HG02870 (cell line): ENCODE measurements around the gene CDC42SE2.

Experiments used
- ATAC-seq: cut with Tn5 transposase; IDR thresholded peaks from one replicate; pipeline ENCODE4 v1.9.1; 2021; ENCODE audit warnings: mild to moderate bottlenecking, moderate library complexity; ENCODE audit not compliant: unreplicated experiment

The CDC42SE2 gene, protein sequence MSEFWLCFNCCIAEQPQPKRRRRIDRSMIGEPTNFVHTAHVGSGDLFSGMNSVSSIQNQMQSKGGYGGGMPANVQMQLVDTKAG

DNA sequence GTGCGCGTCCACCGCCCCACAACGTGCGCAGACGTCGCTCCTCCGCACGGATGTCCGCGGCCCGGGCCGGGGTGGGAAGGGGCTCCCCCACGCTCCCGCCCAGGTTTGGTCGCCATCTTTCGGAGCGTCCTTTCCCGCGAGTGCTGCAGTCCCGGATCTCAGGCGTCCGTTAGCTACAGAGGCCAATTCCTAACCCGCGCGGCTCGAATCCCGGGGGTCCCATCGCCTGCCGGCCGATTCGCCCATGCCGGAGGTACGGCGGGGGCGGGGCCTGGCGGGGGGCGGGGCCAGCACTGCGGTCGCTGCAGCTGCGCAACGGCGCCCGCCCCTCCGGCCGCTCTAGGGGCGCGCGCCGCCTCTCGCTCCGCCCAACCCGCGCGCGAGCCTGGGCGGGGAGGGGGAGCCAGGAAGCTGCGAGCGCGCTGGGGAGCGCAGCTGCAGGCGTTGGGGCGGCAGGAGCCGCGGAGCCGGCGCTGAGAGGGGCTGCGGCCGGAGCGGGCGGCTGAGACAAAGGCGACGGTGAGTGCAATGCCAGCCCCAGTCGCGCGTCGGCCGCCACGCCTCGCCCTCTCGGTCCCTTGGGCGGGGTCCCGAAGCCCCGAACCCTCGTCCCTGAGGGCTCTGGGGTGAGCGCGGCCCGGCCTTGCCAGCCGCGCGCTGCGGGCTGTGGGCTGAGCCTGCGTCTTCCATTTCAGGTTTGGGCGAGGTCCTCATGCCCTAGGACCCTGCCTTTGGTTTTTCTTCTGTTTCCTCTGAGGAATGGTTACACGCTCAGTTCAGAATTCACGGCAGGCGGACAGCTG lies at the start of gene CDC42SE2:
Gene CDC42SE2 (plus strand): TSS at position 406 of the 803 bp plus-strand sequence. CDS start 95,441 bp downstream, outside the sequence.
- peak; percentile 78 for ATAC-seq

DNA sequence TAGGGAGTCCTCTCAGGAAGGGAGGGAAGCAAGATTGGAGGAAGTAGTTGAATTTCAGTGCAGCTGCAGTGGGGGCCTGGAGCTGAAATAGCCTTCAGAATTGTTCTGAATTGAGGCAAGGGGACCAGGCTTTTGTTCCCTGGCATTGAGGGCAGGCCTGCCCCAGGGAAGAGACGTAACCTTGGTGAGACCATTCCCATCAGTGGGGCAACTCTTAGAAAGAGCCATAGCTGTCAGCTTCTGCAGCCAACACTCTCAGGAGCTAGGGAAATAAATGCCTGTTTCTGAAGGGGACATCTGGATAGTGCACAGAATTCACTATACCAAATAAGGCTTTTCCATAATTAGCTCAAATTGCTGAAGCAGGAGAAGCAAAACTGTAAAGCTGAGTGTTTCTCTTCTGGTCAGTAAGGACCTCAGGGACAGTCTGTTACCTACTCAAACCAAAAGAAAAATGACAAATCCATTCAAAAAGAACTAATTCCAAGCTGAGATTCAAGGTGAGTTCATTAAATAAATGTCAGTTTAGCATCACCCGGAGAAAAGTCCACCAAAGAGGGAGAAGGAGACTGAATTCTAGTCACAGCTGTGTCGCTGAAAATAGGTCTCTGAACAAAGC lies 49.1 kb upstream of the CDC42SE2 start:
- no peak for ATAC-seq

DNA sequence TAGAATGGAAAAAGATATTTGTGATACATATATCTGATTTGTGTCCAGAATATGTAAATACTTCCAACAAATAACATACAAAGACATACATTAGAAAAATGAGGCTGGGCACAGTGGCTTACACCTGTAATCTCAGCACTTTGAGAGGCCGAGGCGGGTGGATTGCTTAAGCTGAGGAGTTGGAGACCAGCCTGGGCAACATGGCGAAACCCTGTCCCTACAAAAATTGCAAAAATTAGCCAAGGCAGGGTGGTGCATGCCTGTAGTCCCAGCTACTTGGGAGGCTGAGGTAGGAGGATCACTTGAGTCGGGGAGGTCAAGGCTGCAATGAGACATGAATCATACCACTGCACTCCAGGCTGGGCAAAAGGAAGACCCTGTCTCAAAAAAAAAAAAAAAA lies 46.1 kb upstream of the CDC42SE2 start:
- no peak for ATAC-seq

DNA sequence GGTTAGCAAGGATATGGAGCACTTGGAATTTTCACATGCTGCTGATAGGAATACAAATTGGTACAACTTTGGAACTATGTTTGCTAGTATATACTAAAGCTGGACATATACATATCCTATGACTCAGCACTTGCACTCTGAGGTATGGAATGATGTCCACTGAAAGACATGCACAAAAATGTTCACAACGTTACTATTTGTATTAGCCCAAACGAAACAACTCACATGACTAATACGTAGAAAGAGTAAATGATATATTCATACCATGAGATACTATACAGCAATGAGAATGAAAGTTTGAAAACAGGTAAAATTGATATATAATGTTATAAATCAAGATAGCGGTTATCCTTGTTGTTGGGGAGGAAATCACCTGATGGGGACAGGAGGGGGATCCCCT lies 45.5 kb upstream of the CDC42SE2 start:
- peak; percentile 69 for ATAC-seq

DNA sequence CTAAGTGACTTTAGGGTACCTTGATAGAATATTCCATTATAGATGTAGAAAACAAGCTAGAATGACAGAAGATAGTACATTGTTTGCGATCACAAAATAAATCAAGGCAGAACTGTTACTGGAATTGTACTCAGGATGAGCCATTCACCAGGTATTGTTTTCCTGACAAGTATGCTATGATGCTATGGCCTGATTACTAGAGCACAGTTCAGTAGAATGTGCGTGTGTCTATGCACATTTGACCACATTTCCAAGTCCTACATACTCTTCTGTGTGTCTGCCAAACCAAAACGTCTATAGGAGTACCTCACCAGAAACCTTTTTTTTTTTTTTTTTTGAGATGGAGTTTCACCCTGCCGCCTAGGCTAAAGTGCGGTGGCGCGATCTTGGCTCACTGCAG lies 43.3 kb upstream of the CDC42SE2 start:
- ATAC-seq = no peak

DNA sequence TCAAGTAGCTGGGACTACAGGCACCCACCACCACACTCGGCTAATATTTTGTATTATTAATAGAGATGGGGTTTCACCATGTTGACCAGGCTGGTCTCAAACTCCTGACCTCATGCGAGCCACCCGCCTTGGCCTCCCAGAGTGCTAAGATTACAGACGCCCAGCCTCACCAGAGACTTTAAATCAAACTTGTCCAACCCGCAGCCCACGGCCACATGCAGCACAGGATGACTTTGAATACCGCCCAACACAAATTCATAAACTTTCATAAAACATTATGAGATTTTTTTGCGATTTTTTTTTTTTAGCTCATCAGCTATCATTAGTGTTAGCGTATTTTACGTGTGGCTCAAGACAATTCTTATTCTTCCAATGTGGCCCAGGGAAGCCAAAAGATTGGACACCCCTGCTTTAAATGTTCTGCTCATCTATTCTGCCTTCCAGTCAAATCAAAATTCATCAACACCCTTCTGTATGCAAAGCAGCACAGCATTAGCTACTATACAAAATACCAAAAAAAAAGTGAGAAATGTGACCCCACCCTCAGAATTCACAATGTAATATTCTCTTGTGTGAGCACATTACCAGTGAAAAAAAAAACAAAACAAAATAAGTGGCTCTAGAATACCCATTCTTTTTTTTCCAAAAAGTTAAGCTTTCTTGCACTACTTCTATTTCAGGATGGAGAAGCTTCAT lies 42.7 kb upstream of the CDC42SE2 start:
- no peak for ATAC-seq

DNA sequence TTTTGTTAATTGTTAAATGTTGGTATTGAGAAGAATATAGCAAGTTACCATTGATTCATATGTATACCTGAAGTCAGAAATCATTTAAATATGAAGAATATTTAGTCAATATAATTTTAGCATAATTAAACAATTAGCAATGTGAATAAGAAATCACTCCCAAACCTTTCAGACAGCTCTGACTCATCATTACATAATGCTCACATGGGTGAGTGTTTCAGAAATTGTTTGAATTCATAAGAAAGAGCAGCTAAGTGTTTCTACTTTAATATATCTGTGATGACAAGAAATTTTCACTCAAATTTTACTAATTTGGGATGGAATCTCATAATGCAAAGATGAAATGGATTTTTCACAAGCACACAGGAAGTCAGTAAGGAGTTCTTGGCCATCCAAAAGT lies 42.0 kb upstream of the CDC42SE2 start:
- ATAC-seq = no peak

DNA sequence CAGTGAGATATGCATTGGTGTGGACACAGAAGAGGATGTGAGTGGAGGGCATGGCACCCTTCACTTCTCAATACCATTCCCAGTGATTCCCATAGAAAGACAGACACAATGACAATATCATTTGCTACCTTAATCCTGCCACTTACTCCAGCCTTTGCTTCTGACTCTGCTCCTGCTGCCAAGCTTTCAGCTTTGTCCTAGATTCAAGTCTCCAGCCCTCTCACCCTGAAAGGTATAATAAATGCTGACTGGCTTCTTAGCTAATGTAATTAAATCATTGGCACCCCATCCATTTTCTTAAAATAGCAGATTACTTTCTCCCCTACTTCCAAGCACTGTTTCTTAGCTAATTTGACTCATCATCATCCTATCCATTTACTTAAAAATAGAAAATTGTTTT lies 41.1 kb upstream of the CDC42SE2 start:
- no peak for ATAC-seq

DNA sequence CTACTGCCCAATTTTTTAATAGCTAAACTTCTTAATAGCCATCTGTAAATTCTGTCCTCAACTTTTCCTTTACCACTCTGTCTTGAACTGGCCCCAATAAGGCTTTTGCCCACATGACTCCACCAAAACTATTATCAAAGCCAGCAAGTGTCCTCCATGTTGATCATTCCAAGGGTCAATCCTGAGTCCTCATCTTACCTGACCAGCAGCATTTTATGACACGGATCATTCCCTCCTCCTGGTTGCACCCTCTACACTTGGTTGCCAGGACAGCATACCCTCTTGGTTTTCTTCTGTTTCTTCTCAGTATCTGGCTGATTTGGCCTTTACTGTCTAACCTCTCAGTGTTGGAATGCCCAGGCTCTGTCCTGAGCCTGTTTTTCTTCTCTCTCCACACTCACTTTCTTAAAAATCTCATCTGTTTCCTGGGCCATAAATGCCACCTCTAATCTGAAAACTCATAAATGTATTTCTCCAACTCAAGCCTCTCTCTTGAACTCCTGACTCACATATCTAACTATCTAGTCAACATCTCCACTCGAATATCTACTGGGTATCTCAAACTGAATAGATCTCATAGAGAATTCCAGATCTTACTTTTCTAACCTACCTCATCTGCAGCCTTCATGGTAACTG lies 40.0 kb upstream of the CDC42SE2 start:
- ATAC-seq = no peak

DNA sequence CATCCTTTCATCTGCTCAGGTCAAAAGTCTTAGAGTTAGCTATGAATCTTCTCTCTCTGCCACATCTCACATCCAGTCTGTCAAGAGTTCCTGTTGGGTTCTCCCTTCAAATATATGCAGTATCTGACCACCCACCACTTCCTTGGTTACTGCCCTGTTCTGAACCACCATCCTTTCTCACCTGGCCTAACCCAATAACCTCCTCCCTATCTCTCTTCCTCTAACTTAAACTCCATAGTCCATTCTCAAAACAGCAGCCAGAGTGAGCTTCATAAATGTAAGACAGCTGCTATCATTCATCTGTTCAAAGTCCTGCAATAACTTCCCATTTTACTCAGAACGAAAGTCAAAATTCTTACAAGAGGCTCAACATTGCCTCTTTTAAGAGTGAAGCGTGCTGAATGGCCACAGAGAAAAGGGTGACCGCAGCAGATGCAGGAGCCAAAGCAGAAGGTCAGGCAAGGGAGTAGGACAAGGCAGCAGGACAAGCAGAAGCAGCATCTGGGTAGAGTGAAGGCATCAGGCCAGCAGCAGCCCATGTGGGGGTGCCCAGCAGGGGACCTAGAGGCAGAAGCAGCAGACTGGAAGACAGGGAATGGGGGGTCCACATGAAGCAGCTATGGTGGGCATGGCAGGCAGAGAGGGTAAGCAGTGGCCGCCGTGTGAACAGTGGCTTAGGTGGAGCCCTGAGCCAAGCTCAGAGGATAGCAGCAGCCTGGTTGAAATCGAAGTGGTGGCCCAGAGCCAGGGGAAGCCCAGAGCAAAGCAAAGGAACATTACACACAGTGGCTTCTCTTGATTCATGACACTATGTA lies 39.3 kb upstream of the CDC42SE2 start:
- peak; percentile 83 for ATAC-seq

DNA sequence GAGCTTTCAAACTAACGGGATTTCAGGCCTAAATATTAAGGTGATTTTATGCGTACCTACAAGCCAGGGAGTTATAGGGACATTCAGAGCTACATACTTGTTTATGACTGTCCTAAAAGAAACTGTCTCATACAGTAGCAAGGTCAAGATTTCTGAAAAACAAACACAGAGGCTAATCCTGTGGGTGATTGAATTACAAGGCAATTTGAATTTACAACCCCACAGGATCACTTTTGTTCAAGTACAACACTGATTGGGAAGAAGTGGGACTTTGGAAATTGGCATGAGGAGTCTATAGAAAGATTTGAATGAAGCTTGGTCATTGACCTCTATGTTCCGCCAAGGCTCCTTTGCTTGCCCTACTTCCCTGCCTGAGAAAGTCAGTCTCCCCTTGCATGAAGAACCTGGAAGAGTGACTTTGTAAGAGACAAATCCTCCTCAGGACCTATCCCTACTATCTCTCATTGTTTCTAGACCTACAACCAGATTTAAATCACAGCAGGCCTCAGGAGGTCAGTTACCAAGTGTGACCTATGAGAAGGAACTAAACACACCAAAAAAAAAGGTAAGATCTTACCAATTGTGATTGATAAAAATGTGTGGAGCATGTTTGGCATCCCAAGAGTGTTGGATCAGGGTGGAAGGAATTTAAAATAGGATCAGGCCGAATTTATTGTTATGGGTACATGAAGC lies 38.4 kb upstream of the CDC42SE2 start:
- no peak for ATAC-seq

DNA sequence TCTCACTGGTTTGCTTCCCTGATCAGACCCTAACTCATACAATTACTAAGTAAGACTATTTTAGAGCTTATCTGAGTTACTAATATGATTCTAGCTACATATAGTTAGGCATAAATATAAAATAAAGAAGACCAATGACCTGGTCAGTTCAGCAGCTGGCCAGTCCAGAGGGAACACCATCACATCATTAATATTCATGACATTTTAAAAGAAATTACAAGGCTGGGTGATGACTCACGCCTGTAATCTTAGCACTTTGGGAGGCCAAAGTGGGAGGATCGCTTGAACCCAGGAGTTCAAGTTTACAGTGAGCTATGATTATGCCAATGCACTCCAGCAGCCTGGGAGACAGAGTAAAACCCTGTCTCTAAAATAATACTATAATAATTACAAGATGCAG lies 37.0 kb upstream of the CDC42SE2 start:
- no peak for ATAC-seq

DNA sequence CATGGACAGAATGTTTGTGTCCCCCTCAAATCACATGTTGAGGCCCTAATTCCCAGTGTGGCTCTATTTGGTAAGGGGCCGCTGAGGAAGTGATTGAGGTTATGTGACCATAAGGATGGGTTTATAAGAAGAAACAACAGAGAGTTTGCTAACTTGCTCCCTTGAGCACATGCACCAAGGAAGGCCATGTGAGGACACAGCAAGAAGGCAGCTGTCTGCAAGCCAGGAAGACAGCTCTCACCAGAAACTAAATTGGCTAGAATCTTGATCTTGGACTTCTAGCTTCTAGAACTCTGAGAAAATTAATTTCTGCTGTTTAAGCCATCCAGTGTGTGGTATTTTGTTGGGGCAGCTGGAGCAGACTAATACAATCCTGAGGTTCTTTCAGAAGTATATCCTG lies 35.2 kb upstream of the CDC42SE2 start:
- ATAC-seq = no peak

DNA sequence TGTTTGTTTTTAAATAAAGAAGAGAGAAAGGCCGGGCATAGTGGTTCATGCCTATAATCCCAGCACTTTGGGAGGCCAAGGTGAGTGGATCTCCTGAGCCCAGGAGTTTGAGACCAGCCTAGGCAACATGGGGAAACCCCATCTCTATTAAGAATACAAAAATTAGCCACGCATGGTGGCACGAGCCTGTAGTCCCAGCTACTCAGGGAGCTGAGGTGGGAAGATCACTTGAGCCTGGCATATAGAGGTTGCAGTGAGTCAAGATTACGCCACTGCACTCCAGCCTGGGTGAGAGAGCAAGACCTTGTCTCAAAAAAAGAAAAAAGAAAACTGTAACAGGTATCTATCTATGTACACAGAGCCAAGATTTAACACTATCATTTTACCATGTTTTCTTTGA lies 34.2 kb upstream of the CDC42SE2 start:
- no peak for ATAC-seq

DNA sequence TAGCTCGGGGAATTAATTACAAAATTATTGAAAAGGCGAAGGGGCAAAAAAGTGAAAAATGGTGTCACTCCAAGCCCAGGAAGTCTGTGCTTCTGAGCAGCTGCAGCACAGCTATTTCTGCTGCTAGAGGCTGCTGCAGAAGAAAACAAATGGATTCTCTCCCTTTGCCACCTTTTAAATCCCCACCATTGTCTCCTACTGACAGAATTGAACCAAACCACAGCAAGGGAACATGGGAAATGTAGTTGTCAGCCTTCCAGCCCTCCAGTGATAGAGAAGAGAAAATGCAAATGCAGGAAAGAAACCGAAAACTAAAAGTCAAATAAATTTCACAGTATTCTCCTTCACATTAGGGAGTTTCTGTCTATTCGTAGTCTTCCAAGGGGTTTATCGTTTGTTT lies 33.4 kb upstream of the CDC42SE2 start:
- peak; percentile 81 for ATAC-seq

DNA sequence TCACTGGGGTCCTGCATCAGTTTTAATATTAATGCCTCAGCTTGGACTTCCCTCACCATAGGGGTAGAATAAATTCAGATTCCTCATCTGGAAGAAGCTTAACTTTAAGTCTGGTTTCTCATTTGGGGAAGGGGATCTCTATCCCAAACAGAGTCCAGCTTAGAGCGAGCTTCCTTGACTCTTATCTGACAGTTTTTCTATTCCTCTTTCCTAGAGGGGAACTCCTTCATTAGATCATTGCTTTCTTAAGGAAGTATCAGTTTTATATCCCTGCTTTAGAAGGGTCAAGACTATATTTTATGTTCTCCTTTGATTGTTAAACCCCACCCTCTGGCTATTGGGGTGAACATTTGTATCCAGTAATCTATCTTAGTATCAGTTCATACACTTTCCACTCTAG lies 24.2 kb upstream of the CDC42SE2 start:
- no peak for ATAC-seq

DNA sequence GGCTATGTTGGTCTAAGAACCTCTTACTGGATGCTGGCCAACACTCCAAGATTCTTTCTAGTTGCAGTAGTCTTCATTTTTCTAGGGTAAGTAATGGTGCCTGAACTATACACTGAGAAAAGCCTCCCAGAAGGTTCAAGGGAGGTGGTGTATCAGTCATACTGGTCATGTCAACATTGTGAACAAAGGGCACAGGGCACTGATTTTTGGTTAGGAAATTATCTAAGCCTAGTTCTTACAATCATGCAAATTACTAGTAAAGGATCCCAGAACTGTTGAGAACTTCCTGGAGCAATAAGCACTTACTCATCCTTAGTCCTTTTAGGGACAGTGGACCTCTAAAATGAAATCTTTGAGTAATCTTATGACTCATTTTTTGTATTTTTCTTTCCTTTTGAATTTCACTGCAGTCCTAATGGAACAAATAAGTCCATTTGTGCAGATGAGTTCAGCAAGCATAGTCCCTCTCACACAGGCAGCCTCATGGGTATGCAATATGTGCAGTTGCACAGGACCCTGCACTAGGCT lies 21.1 kb upstream of the CDC42SE2 start:
- ATAC-seq = no peak

DNA sequence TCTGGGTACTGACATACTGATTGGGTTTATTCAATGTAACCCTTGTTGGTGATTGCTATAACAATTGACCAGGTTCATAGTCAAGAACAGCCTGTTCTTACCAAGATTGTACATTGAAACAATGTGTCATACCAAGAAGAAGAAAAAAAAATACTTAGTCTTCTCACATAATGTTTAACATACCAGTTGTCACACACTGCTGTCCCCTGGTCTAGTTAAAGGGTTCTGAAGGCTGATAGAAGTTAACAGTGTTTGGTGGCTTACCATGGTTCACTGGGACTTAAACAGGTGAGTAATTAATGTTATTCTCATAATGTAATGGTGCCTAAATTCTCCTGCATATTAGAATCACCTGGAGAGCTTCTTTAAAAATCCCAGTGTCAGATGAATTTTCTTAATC lies 18.5 kb upstream of the CDC42SE2 start:
- ATAC-seq = no peak

DNA sequence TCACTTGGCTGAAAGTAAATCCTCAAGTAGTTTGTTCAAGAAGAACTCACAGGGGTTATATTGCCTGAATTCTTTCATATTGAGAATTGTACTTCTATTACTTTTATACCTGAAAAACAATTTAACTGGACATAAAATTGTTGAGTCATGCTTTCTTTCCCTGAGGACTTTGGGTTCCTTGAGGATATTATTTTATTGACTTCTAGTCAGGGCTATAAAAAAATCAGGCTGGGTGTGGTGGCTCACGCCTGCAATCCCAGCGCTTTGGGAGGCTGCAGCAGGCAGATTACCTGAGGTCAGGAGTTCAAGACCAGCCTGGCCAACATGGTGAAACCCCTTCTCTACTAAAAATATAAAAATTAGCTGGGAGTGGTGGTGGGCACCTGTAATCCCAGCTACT lies 17.9 kb upstream of the CDC42SE2 start:
- ATAC-seq = no peak

DNA sequence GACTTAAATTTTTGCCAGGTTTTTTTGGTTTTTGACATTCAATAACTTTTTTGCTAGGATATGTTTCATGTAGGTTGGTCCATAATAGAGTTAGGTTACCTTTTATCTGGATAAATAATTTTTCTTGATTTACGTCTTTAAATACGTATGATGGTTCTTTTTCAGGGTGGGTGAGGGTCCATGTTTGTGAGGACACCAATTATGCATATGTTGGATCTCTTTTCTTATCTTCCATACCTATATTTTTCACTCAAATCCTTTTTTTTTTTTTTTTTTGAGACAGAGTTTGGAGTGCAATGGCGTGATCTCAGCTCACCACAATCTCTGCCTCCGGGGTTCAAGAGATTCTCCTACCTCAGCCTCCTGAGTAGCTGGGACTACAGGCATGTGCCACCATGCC lies 17.3 kb upstream of the CDC42SE2 start:
- ATAC-seq = no peak
